H1 (cell line): ENCODE results near the gene PROSER3. TPM values are rescaled to one million over a fixed set of nuclear protein-coding genes. Genes with fewer than 3 reads are reported as not detected.

Experiments used
- CHD2 ChIP-seq: IDR thresholded peaks from 2 replicates; pipeline ENCODE4 v1.6.1; 2012; ENCODE audit warnings: low read length, improper control_type of control experiment
- HDAC2 ChIP-seq, 2 experiments: fragments of 300-600 bp in 1 of 2; sonication (generic) in 1 of 2; IDR thresholded peaks; 2 replicates each; pipeline ENCODE4 v1.6.1; 2011 to 2012; ENCODE audit warnings: low read depth in 2 of 2, low read length in 2 of 2, mild to moderate bottlenecking in 2 of 2, moderate library complexity in 2 of 2, borderline replicate concordance in 1 of 2, inconsistent platforms in 1 of 2
- NANOG ChIP-seq: IDR thresholded peaks from 2 replicates; pipeline ENCODE4 v1.6.1; 2011; ENCODE audit warnings: low read length, low read depth, mild to moderate bottlenecking, inconsistent platforms; ENCODE audit not compliant: insufficient read depth, poor library complexity, severe bottlenecking
- SAP30 ChIP-seq: fragments of 300-600 bp; sonication (generic); IDR thresholded peaks from 2 replicates; pipeline ENCODE4 v1.7.1; 2012; ENCODE audit warnings: low read length, moderate library complexity, mild to moderate bottlenecking, inconsistent platforms; ENCODE audit not compliant: insufficient read depth, insufficient replicate concordance
- SIRT6 ChIP-seq: IDR thresholded peaks from one replicate; pipeline ENCODE4 v1.7.1; 2012; ENCODE audit warnings: low read length, inconsistent platforms
- SIX5 ChIP-seq: IDR thresholded peaks from 2 replicates; pipeline ENCODE4 v1.6.1; 2011; ENCODE audit warnings: mild to moderate bottlenecking, low read depth, low read length
- polyA plus RNA-seq, 7 experiments: library from polyadenylated mRNA; depleted of rRNA in 3 of 7; stranded (reverse) in 5 of 7; unstranded in 2 of 7; fragments of >200 nt in 5 of 7; fragments of 200-250 nt in 2 of 7; gene quantifications; 1 replicate in 5 of 7; 2 replicates in 1 of 7; 4 replicates in 1 of 7; pipeline versions ENCODE4 v1.2.1 to v1.2.3, GENCODE V29; 2011 to 2013; ENCODE audit warnings: missing spikeins in 2 of 7, mixed read lengths in 2 of 7
- total RNA-seq: library from RNA; stranded (reverse); fragmentation: NEBNext Ultra II Directional; extraction: Animal tissue kit (Norgen Biotek cat#: 25700); gene quantifications from 2 replicates; pipeline ENCODE4 v1.2.1, GENCODE V29; 2021
- TF ChIP-seq, protein P1 (sequence below): fragments of 300-600 bp; sonication (generic); IDR thresholded peaks from 2 replicates; pipeline ENCODE4 v1.7.1; 2012; ENCODE audit warnings: low read length, moderate library complexity, mild to moderate bottlenecking, inconsistent platforms; ENCODE audit not compliant: insufficient replicate concordance
- TF ChIP-seq, protein P2 (sequence below): IDR thresholded peaks from 2 replicates; pipeline ENCODE4 v1.6.1; 2012; ENCODE audit warnings: inconsistent platforms

The PROSER3 gene
- total and polyA plus RNA-seq, 2 of the 8 experiments (the other 6 are each of a cell fraction or from before 2014, with no cell fraction given): 17.8 to 28.9 TPM

- TF ChIP-seq, protein P1, sequence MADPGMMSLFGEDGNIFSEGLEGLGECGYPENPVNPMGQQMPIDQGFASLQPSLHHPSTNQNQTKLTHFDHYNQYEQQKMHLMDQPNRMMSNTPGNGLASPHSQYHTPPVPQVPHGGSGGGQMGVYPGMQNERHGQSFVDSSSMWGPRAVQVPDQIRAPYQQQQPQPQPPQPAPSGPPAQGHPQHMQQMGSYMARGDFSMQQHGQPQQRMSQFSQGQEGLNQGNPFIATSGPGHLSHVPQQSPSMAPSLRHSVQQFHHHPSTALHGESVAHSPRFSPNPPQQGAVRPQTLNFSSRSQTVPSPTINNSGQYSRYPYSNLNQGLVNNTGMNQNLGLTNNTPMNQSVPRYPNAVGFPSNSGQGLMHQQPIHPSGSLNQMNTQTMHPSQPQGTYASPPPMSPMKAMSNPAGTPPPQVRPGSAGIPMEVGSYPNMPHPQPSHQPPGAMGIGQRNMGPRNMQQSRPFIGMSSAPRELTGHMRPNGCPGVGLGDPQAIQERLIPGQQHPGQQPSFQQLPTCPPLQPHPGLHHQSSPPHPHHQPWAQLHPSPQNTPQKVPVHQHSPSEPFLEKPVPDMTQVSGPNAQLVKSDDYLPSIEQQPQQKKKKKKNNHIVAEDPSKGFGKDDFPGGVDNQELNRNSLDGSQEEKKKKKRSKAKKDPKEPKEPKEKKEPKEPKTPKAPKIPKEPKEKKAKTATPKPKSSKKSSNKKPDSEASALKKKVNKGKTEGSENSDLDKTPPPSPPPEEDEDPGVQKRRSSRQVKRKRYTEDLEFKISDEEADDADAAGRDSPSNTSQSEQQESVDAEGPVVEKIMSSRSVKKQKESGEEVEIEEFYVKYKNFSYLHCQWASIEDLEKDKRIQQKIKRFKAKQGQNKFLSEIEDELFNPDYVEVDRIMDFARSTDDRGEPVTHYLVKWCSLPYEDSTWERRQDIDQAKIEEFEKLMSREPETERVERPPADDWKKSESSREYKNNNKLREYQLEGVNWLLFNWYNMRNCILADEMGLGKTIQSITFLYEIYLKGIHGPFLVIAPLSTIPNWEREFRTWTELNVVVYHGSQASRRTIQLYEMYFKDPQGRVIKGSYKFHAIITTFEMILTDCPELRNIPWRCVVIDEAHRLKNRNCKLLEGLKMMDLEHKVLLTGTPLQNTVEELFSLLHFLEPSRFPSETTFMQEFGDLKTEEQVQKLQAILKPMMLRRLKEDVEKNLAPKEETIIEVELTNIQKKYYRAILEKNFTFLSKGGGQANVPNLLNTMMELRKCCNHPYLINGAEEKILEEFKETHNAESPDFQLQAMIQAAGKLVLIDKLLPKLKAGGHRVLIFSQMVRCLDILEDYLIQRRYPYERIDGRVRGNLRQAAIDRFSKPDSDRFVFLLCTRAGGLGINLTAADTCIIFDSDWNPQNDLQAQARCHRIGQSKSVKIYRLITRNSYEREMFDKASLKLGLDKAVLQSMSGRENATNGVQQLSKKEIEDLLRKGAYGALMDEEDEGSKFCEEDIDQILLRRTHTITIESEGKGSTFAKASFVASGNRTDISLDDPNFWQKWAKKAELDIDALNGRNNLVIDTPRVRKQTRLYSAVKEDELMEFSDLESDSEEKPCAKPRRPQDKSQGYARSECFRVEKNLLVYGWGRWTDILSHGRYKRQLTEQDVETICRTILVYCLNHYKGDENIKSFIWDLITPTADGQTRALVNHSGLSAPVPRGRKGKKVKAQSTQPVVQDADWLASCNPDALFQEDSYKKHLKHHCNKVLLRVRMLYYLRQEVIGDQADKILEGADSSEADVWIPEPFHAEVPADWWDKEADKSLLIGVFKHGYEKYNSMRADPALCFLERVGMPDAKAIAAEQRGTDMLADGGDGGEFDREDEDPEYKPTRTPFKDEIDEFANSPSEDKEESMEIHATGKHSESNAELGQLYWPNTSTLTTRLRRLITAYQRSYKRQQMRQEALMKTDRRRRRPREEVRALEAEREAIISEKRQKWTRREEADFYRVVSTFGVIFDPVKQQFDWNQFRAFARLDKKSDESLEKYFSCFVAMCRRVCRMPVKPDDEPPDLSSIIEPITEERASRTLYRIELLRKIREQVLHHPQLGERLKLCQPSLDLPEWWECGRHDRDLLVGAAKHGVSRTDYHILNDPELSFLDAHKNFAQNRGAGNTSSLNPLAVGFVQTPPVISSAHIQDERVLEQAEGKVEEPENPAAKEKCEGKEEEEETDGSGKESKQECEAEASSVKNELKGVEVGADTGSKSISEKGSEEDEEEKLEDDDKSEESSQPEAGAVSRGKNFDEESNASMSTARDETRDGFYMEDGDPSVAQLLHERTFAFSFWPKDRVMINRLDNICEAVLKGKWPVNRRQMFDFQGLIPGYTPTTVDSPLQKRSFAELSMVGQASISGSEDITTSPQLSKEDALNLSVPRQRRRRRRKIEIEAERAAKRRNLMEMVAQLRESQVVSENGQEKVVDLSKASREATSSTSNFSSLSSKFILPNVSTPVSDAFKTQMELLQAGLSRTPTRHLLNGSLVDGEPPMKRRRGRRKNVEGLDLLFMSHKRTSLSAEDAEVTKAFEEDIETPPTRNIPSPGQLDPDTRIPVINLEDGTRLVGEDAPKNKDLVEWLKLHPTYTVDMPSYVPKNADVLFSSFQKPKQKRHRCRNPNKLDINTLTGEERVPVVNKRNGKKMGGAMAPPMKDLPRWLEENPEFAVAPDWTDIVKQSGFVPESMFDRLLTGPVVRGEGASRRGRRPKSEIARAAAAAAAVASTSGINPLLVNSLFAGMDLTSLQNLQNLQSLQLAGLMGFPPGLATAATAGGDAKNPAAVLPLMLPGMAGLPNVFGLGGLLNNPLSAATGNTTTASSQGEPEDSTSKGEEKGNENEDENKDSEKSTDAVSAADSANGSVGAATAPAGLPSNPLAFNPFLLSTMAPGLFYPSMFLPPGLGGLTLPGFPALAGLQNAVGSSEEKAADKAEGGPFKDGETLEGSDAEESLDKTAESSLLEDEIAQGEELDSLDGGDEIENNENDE: no peak
- TF ChIP-seq, protein P2, sequence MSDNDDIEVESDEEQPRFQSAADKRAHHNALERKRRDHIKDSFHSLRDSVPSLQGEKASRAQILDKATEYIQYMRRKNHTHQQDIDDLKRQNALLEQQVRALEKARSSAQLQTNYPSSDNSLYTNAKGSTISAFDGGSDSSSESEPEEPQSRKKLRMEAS: no peak
- TF ChIP-seq SIRT6: no peak
- peak; percentile 97 for TF ChIP-seq CHD2
- TF ChIP-seq HDAC2 (IDR thresholded peaks at IDR 0.05; ENCODE audit: borderline replicate concordance in 1 of 2, low read depth in 2 of 2, low read length in 2 of 2): 0 out of 4 replicates have a peak, but pooled peaks of 1 of the 2 experiments have one; percentile 3
- TF ChIP-seq SAP30: peak; percentile 80
- TF ChIP-seq NANOG: no peak
- TF ChIP-seq SIX5: peak; percentile 67
Measured at GRCh38 chr19:35757749-35758608, at the start of gene PROSER3 (continued).
